Duodenal mucosa (tissue), 2 donors: ENCODE results near the gene C2CD4C.

ENCODE experiments used
- H3K27ac ChIP-seq: one replicate; pipeline ENCODE4 v1.7.0; 2013; ENCODE audit warnings: low read depth, low read length
- H3K27me3 ChIP-seq, 2 donors: one replicate each; pipeline ENCODE4 v1.7.0; 2013; ENCODE audit warnings: low read length in 2 of 2, control low read depth in 1 of 2; ENCODE audit not compliant: insufficient read depth in 2 of 2, control insufficient read depth in 1 of 2
- H3K36me3 ChIP-seq, 2 donors: one replicate each; pipeline ENCODE4 v1.7.0; 2013; ENCODE audit warnings: low read length in 2 of 2, control low read depth in 1 of 2; ENCODE audit not compliant: insufficient read depth in 2 of 2, control insufficient read depth in 1 of 2
- H3K4me1 ChIP-seq, 2 donors: one replicate each; pipeline ENCODE4 v1.7.0; 2013; ENCODE audit warnings: low read length in 2 of 2, control low read depth in 1 of 2; ENCODE audit not compliant: insufficient read depth in 2 of 2, control insufficient read depth in 1 of 2
- H3K4me3 ChIP-seq, 2 donors: one replicate each; pipeline ENCODE4 v1.7.0; 2013; ENCODE audit warnings: low read length in 2 of 2, low read depth in 1 of 2
- H3K9ac ChIP-seq, 2 donors: one replicate each; pipeline ENCODE4 v1.7.0; 2013; ENCODE audit warnings: low read length in 2 of 2, low read depth in 1 of 2
- H3K9me3 ChIP-seq, 2 donors: one replicate each; pipeline ENCODE4 v1.7.0; 2013; ENCODE audit warnings: low read length in 2 of 2, control low read depth in 1 of 2; ENCODE audit not compliant: control insufficient read depth in 1 of 2

The C2CD4C gene

DNA sequence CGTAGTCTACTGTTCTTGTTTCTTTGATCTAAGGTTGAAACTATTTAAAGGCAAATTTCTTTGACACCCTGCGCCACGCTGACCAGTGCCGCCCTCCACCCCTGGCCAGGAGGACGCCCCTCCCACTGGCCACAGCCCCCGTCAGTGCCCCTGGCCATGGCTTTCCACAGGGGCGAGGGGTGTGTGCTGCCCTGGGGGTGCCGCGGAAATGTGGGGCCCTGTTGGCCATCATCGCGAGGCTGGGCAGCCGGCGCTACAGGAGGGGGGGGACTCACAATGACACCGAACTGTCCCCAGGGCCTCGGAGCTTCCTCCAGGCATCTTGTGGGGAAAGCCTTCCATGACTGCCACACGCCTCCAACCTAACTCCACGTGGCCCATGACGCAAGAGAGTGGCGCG lies 41.0 kb upstream of the C2CD4C start:
- no peaks in the 10 kb centered on the region for H3K4me1 ChIP-seq
- no peaks in the 10 kb centered on the region for H3K27me3 ChIP-seq
- H3K4me3 ChIP-seq = no peak overlapping the region
- peaks cover 0 to 3% of the 10 kb centered on the region in 2 donors for H3K9me3 ChIP-seq
- no peak overlapping the region for H3K9ac ChIP-seq
- no peaks in the 10 kb centered on the region for H3K36me3 ChIP-seq
- no peak overlapping the region for H3K27ac ChIP-seq

DNA sequence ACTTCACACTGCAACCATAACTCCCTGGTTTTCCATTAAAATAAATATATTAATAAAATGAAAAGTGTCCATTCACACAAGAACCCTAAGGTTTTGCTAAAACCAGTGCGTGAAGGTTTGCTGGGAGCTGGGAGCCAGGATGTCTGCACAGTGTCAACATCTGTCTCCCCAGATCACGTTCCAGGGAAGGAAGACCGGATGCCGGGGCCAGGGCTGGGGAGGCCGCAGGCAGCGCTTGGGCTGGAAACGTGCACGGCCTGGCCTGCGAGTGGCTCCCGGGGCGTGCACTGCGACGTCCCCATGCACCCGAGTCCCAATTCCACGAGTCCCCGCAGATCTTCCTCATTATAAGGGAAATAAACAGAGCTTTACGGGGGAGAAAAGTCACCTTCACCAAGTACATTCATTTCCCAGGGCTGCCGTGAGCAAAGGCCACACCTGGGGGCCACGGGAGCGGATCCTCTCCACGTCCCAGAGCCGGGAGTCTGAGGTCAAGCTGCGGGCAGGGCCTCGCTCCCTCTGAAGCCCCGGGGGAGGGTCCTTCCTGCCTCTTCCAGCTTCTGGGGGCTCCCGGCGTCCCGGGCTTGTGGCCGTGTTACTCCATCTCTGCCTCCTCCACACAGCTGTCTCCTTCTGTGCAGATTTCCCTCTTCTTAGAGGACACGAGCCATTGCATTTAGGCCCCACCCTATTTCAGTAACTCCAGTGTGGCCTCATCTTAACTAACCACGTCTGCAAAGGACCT lies 39.0 kb upstream of the C2CD4C start:
- Histone ChIP-seq H3K36me3 (no peaks in the 10 kb centered on the region), H3K4me1 (no peaks in the 10 kb centered on the region), H3K4me3 (no peak overlapping the region), H3K9me3 (peaks cover 0 to 3% of the 10 kb centered on the region in 2 donors), H3K27ac (no peak overlapping the region), H3K27me3 (no peaks in the 10 kb centered on the region), H3K9ac (no peak overlapping the region)

DNA sequence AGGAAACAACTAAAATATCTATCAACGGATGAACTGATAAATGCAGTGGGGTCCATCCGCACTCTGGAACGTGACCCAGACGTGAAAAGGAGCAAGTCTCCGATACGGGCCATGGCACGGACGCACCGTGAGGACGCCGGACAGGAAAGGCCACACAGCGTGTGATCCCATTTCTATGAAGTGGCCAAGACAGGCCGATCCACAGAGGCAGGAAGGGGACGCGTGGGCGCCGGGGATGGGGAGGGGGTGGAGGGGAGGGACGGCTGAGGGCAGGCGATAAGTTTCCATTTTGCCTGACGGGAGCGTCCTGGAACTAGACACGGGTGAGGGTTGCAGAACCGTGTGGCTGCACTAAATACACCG lies 38.1 kb upstream of the C2CD4C start:
- no peaks in the 10 kb centered on the region for H3K27me3 ChIP-seq
- H3K4me3 ChIP-seq = no peak overlapping the region
- H3K4me1 ChIP-seq = no peaks in the 10 kb centered on the region
- H3K9ac ChIP-seq = no peak overlapping the region
- no peak overlapping the region for H3K27ac ChIP-seq
- H3K9me3 ChIP-seq = peaks cover 0 to 3% of the 10 kb centered on the region in 2 donors
- no peaks in the 10 kb centered on the region for H3K36me3 ChIP-seq

DNA sequence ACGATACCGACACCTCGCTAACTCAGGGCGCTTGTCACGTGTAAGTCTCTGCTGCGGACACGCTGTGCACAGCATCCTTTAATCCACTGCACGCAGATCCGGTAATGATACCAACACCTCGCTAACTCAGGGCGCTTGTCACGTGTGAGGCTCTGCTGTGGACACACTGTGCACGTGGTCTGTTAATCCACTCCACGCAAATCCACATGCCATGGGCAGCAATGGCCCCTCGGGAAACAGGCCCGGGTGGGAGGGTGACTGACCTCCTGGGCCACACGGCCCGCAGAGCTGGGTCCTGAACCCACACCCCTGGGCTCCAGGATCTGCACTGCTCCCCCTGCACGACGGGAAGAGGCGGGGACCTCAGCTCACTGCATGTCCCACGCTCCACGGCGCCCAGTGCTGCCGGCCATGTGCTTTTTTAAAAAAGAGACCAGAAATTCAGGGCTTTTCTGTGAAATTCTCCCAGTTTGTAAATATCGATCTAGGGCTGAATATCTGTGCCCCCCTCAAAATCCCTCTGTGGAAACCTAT lies 35.8 kb upstream of the C2CD4C start:
- no peak overlapping the region for H3K9ac ChIP-seq
- no peaks in the 10 kb centered on the region for H3K4me1 ChIP-seq
- H3K27me3 ChIP-seq = no peaks in the 10 kb centered on the region
- no peaks in the 10 kb centered on the region for H3K36me3 ChIP-seq
- H3K27ac ChIP-seq = no peak overlapping the region
- H3K4me3 ChIP-seq = no peak overlapping the region
- H3K9me3 ChIP-seq = no peaks in the 10 kb centered on the region

DNA sequence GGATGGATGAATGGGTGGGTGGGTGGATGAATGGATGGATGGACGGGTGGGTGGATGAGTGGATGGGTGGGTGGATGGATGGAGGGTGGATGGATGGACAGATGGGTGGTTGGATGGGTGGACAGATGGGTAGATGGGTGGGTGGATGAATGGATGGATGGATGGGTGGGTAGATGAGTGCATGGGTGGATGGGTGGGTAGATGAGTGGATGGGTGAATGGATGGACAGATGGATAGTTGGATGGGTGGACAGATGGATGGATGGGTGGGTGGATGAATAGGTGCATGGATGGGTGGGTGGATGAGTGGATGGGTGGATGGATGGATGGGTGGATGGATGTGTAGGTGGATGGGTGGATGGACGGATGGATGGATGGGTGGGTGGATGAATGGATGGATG lies 34.1 kb upstream of the C2CD4C start:
- Histone ChIP-seq H3K36me3 (no peaks in the 10 kb centered on the region), H3K27ac (no peak overlapping the region), H3K4me1 (no peaks in the 10 kb centered on the region), H3K4me3 (no peak overlapping the region), H3K9me3 (no peaks in the 10 kb centered on the region), H3K9ac (no peak overlapping the region), H3K27me3 (no peaks in the 10 kb centered on the region)

DNA sequence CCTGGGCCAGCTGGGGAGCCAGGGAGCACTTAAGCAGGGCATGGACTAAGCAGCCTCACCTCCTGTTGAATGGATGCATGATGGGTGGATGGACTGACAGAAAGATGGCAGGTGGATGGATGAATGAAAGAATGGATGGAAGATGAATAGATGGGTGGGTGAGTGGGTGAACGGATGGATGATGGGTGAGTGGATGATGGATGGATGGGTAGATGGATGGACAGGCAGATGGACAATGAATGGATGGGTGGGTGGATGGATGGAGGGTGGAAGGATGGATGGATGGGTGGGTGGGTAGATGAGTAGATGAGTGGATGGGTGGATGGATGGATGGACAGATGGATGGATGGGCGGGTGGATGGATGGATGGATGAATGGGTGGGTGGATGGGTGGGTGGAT lies 33.1 kb upstream of the C2CD4C start:
- Histone ChIP-seq H3K9ac (no peak overlapping the region), H3K9me3 (no peaks in the 10 kb centered on the region), H3K27me3 (no peaks in the 10 kb centered on the region), H3K36me3 (no peaks in the 10 kb centered on the region), H3K27ac (no peak overlapping the region), H3K4me1 (no peaks in the 10 kb centered on the region), H3K4me3 (no peak overlapping the region)

DNA sequence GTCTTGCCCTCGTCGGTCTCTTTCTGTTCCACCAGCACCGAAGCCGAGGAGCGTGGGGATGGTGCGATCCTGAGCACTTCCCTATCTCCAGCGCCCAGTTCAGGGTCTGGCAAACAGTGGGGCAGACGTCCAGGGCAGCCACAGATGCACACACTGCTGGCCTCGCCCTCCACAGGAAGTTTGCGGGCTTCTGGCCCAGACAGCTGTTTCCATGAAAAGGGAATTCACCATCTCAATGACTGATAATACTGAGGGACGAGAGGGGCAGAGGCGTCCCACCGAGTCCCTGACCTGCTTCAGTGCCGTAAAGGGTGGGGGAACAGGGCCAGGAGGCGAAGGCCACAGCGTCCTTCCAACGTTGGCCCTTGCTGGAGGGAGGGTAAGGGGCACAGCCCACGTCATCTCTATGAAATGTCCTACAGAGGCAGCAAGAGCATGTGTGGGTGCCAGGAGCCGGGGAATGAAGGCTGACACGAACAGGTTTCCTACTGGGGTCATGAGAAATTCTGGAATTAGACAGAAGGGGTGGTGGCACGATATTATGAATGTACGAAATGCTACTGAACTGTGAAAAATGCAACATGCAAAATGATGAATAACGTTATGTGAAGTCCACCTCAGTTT lies 32.4 kb upstream of the C2CD4C start:
- H3K4me1 ChIP-seq = no peaks in the 10 kb centered on the region
- no peak overlapping the region for H3K9ac ChIP-seq
- H3K9me3 ChIP-seq = no peaks in the 10 kb centered on the region
- H3K27me3 ChIP-seq = no peaks in the 10 kb centered on the region
- H3K4me3 ChIP-seq = no peak overlapping the region
- no peaks in the 10 kb centered on the region for H3K36me3 ChIP-seq
- H3K27ac ChIP-seq = no peak overlapping the region

DNA sequence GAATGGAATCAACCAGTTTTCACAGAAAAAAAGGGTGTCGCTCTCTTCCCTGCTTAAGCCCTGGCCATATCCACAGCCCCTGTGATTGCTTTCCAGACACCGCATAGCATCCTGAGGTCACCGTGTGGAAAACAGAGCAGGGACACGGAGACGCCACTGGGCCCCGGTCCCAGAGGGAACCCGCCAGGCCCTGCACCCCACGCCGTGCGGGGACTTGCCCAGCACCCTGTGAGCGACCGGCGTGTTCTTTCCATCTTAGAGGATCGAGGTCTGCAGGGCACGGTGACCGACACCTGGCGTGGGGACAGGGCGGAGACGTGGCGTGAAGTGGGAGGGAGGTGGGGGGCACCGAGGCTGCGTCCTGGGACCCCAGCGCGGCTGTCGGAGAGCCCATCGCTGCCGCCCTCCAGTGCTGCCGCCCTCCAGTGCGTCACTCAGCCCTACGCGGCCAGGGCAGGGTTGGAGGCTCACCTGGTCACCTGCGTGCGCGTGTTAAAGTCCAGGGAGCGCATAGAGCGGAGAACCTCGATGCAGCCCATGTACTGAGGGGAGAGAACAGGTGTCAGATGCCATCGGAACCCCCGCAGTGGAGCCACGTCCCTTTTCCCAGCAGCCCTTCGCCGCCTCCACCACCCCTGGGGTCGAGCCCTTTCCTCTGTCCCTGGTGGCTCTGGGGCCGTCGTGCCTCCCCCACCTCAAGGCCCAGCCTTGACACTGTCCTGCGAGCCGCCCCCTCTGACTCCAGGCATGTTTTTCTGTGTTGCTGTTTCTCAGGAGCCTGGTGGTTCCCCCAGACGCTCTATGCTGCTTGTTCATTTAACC lies 31.7 kb upstream of the C2CD4C start:
- Histone ChIP-seq H3K27ac (no peak overlapping the region), H3K9ac (no peak overlapping the region), H3K27me3 (no peaks in the 10 kb centered on the region), H3K4me3 (no peak overlapping the region), H3K36me3 (no peaks in the 10 kb centered on the region), H3K9me3 (no peaks in the 10 kb centered on the region), H3K4me1 (no peaks in the 10 kb centered on the region)

DNA sequence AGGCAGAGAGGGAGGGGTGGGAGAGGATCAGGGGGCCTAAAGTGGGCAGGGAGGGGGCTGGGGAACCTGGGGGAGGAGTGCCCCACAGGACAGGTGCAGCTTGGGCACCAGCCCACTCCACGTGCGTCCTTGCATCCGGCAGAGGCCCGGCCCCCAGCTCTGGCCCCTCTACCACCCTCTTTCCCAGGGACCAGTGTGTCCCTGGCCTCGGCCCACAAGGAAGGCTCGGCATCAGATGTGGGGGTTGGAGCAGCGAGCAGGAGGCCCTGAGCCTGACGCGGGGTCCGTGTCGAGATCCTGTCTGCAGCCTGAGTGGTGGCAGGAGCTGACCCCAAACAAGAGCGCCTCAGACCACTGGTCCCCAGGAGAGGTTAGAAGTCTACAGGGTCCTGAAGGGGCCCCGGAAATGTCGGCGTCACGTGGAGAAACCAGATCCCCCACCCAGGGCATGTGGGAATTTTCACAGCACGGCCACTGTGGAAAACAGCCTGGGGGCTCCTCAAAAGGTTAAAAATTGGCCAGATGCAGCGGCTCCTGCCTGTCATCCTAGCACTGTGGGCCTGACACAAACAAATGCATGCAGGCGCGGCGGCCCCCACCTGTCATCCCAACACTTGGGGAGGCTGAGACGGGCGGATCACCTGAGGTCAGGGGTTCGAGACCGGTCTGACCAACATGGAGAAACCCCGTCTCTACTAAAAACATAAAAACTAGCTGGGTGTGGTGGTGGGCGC lies 30.4 kb upstream of the C2CD4C start:
- H3K9ac ChIP-seq = no peak overlapping the region
- no peaks in the 10 kb centered on the region for H3K27me3 ChIP-seq
- no peaks in the 10 kb centered on the region for H3K9me3 ChIP-seq
- H3K4me1 ChIP-seq = no peaks in the 10 kb centered on the region
- no peaks in the 10 kb centered on the region for H3K36me3 ChIP-seq
- no peak overlapping the region for H3K4me3 ChIP-seq
- H3K27ac ChIP-seq = no peak overlapping the region
